Stimulated activated CD4-positive, alpha-beta T cell treated with anti-CD3 and anti-CD28 coated beads, Interleukin-1b, Interleukin-23, amount 100 ng/mL, for 24 hours (primary cell): ENCODE measurements around the gene CYLD.

ENCODE experiments used
- DNase-seq, 4 experiments: peaks; one replicate each; pipeline ENCODE4 v3.0.0-alpha.2; 2020; ENCODE audit warnings: low read depth in 4 of 4, low spot score in 1 of 4

The CYLD gene

DNA sequence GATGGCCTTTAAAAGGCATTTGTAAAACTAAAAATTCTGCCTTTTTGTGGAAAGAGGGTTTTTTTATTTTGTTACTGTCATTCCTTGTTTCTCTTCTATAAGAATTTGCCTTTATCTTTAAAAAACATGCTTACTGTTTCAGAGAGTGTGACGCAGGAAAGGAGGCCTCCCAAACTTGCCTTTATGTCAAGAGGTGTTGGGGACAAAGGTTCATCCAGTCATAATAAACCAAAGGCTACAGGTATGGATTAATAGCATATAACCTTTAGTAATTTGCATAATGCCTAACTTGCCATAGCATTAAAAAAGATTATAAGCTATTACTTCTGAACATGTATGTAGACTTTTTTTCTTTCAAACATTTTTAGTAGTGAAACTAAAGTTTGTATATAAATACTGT is 34.2 kb downstream of the CYLD start:
- no peak for DNase-seq

DNA sequence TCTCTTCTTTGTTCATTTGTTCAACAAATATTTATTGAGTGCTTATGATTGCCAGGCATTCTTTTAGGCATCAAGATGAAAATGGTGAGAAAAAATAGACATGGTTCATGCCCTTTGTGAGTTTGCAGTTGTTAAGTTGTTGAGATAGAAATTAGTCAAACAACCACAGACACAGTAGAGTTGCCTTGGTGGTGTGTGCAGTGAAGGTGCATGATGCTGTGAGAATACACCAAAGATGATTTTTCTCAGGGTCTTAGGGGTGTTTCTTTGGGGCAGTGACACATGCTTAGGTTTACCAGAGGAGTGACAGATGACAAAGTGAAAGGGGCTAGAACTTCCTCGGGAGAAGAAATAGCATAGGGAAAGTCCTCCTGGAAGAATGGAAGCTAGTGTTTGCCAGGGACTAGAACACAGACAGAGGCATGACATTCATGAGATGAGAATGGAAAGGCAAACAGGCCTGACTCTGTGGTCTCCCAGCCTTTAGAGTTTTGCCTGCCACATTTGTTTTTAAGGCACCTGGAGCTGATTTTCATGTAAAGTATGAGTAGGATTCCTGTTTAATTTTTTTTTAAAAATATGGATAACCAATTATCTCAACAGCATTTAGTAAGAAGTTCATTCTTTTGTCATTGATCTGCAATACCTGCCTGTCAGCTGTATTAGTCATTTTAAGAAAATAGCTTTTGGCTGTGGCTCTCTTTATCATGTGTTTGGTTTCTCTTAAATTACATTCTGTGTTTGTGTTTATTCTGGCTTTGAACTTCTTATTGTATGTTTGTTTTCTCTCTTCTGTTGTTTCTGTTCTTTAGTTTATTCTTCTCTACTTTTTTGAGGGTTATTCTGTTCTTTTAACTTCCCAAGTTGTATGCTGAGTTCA is 36.6 kb downstream of the CYLD start:
- DNase-seq: no peak

DNA sequence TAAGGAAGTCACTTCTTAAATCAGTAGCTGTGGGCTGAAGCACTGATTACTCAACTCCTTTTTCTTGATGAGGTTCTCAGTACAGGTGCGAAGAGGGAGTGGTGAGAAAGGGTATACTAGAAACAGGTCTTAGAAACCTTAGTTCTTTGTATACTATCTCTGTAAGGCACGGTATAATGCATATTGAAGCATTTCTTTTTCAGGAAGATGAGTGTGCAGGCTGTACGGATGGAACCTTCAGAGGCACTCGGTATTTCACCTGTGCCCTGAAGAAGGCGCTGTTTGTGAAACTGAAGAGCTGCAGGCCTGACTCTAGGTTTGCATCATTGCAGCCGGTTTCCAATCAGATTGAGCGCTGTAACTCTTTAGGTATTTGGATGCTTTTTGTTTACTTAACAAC is 39.2 kb downstream of the CYLD start:
- no peak for DNase-seq

GRCh38 chr16:50781518-50781917 is 39.6 kb downstream of the CYLD start:
- DNase-seq: no peak

GRCh38 chr16:50789757-50790156 is 47.9 kb downstream of the CYLD start:
- no peak for DNase-seq

DNA sequence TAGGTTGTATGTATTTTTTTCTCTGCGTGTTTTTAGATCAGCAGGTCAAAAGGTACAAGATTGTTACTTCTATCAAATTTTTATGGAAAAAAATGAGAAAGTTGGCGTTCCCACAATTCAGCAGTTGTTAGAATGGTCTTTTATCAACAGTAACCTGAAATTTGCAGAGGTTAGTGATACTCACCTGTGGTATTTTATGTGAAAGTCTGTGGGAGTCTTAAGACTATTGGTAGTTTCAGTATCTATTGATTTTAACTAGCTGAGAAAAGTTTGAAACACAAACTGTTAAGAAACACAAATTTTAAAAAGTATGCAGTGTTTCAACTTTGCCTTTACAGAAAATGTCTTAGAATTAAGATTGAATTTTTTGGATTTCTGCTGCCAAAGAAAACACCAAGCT is 49.6 kb downstream of the CYLD start:
- DNase-seq: no peak

GRCh38 chr16:50796829-50797228 is 54.9 kb downstream of the CYLD start:
- no peak for DNase-seq

- DNase-seq: no peak
These were observed 55.6 kb downstream of the CYLD start for GRCh38 chr16:50797456-50797855.

DNA sequence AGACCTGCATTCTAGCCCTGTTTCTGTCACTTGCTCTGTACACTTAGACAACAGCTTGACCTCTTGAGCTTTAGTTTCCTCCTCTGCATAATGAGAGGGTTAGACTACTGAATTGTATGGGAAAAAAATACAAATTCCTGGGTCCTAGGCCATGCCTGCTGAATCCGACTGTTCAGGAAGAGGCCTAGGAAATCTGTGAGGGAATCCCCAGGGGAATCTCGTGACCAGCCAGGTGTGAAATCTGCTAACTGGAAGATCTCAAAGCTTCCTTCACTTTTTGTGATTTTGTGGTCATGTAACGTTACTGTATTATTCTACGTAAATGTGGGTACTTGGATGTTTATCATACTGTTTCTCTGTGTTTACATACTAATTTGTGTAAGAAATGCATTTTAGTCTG is 58.2 kb downstream of the CYLD start:
- DNase-seq: no peak

- no peak for DNase-seq
These were observed 59.1 kb downstream of the CYLD start for GRCh38 chr16:50801036-50801435.

- no peak for DNase-seq
These were observed 60.1 kb downstream of the CYLD start for GRCh38 chr16:50802000-50802399.

GRCh38 chr16:50802961-50803360 is 61.1 kb downstream of the CYLD start:
- no peak for DNase-seq

DNA sequence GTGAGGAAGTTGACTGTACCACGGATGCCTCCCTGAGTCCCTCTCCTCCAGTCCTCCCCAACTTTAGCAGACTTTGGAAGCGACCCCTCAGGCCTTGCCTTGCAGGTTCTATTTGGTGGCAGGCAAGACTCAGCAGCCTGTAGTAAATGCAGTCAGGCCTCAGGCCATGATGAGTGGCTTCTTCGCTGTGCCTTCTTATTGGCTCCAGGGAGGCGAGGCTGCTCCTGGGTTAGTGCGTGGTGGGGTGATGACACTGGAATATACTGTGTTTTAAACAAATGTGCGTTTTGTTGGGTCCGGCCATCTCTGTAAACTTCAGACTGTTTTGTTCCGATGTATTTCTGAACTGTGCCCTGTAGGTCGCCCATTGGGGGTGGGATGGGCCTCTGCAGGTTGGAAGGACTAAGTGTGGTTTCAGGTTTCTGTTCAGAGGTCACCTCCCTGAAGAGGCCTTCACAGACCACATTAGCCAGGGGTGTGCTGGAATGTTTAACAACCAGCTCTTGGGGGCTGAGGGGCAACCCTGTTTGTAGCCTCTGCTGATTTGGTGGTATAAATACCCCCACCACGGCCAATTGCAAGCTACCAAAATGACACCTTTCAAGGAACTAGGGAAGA is 62.5 kb downstream of the CYLD start:
- DNase-seq: no peak

- peak; percentile 69 to 77 (median 76) for DNase-seq
These were observed 64.5 kb downstream of the CYLD start for GRCh38 chr16:50806099-50807062.

GRCh38 chr16:50808929-50809538 is 67.1 kb downstream of the CYLD start:
- no peak for DNase-seq

GRCh38 chr16:50809561-50809960 is 67.7 kb downstream of the CYLD start:
- DNase-seq: no peak

DNA sequence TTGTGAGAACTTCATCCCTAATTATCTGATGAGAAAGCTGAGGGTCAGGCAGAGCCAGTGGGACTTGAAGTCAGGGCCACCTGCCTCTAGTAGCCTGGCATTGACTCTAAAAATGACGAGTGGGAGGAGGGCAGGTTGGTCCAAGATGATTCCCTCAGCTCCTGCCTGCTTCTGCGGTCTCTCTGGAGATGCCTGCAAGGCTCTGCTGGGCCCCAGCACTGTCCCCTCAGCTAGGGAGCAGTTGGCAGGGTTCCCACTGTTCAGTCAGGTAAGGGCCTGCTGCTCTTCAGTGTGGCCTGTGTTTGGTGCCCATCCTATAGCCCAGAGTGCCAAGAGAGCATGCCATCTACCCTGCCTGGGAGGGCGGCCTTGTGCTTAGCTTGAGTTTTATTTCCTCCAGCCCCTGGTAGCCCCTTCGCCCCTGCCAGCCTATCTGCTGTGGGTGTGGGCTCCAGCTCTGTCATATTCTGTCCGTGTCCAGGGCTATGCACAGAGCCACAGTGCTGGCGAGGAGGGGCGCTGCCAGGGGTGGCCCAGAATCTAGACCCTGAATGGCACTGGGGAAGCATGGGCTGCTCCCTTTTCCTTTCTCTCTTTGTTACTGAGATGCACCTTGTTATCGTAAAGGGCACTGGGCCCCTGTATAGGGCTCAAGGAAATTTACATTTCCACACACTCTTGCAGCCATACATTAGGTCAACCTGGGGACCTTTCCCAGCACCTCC is 68.5 kb downstream of the CYLD start:
- DNase-seq: no peak

GRCh38 chr16:50812046-50812445 is 70.2 kb downstream of the CYLD start:
- no peak for DNase-seq

DNA sequence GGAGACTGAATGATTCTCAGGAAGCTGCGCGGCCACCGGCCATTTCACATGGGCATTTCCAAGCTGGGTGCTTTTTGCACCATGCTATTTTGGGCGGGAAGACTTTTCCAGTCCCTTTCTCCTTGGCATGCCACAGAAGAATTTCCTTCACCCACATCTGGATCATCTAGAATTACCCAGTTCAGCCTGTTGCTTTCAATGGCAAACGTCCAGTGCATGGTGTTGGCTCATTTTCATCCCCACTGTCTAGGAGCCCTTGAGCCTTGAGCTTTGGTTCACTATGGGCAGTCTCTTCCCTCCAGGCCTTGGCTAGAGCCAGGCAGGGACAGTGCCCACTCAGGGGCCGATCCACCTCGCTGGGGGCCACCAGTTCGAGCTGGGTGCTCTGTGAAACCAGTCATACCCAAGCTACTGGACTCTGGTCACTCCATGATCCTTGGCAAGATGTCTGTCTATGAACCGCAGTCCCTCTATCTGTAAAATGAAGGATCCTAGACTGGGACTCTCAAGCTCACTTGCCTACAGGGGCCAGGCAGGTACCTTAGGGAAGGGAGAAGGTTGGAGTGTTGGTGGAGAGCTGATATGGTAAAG is 71.1 kb downstream of the CYLD start:
- no peak for DNase-seq

GRCh38 chr16:50814052-50814451 is 72.2 kb downstream of the CYLD start:
- DNase-seq: no peak
